ENCODE results near the gene TRIM72.
"Not testable (repeated sequence)": the region's sequence is repeated elsewhere in the genome, so short reads cannot be mapped to it uniquely, and the experiment has no call there.

- not testable (repeated sequence) for TF ChIP-seq EP300 (IDR thresholded peaks at IDR 0.05; ENCODE audit: borderline replicate concordance in 1 of 2, low read depth in 2 of 2, low read length in 2 of 2); NRF1 (IDR thresholded peaks at IDR 0.05; ENCODE audit: low read depth, low read length); MAX (IDR thresholded peaks at IDR 0.05); ZNF274 (IDR thresholded peaks at IDR 0.05; ENCODE audit: borderline replicate concordance, extremely low read depth, low read length); SP4 (IDR thresholded peaks at IDR 0.05; ENCODE audit: low read length); SRF (IDR thresholded peaks at IDR 0.05; ENCODE audit: low read depth, low read length); JUN (IDR thresholded peaks at IDR 0.05; ENCODE audit: low read depth, low read length); CTCF (IDR thresholded peaks at IDR 0.05; ENCODE audit: control extremely low read depth in 1 of 3, insufficient read depth in 1 of 3, low read depth in 1 of 3, low read length in 3 of 3); POLR2AphosphoS5 (IDR thresholded peaks at IDR 0.05; ENCODE audit: low read depth, low read length); EGR1 (IDR thresholded peaks at IDR 0.05; ENCODE audit: borderline replicate concordance, low read depth, low read length); GABPA (IDR thresholded peaks at IDR 0.05; ENCODE audit: borderline replicate concordance, insufficient read depth, low read length)
Observed at GRCh38 chr16:31278853-31279252, 64.9 kb downstream of the TRIM72 start.

All from H1 (cell line).